ENCODE results near the gene RETREG3. TPM values are rescaled to one million over a fixed set of nuclear protein-coding genes. Genes with fewer than 3 reads are reported as not detected.
A peak's percentile ranks its signal among the peaks of the same experiment; 100 is the strongest.

RETREG3 gene, protein sequence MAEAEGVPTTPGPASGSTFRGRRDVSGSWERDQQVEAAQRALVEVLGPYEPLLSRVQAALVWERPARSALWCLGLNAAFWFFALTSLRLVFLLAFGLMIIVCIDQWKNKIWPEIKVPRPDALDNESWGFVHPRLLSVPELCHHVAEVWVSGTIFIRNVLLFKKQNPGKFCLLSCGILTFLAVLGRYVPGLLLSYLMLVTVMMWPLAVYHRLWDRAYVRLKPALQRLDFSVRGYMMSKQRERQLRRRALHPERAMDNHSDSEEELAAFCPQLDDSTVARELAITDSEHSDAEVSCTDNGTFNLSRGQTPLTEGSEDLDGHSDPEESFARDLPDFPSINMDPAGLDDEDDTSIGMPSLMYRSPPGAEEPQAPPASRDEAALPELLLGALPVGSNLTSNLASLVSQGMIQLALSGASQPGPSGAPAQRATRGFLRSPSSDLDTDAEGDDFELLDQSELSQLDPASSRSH
- 38.2 and 55.8 TPM in 2 replicates for total RNA-seq (2016; rRNA removed; fragmentation: Illumina TruSeq; extraction: Trizol)
- 8.4 and 9.6 TPM in 2 replicates for total RNA-seq (2016; cell fraction: cytosol; rRNA removed; fragmentation: Illumina TruSeq; extraction: Trizol; ENCODE audit: low read depth)
- 35.0 and 57.3 TPM in 2 replicates for total RNA-seq (2016; cell fraction: insoluble cytoplasmic fraction; rRNA removed; fragmentation: Illumina TruSeq; extraction: Trizol)
- total RNA-seq (2016; cell fraction: membrane; rRNA removed; fragmentation: Illumina TruSeq; extraction: Trizol), result 32.3 and 32.6 TPM in 2 replicates
- total RNA-seq (2016; cell fraction: nucleus; rRNA removed; fragmentation: Illumina TruSeq; extraction: Trizol), result 40.1 and 44.2 TPM in 2 replicates
- polyA plus RNA-seq (2011; rRNA removed), result 47.0 and 50.4 TPM in 2 replicates
- 41.2 and 45.8 TPM in 2 replicates for polyA plus RNA-seq (2011; cell fraction: cytosol; rRNA removed)
- polyA plus RNA-seq (2011; cell fraction: nucleus; rRNA removed), result 28.7 and 40.6 TPM in 2 replicates
- polyA plus RNA-seq (2012), result 19.7 and 20.8 TPM in 2 replicates
- 3.6 and 3.7 TPM in 2 replicates for polyA plus RNA-seq (2016; cell fraction: cytosol; fragmentation: Illumina TruSeq; extraction: Trizol; ENCODE audit: low read depth)
- polyA plus RNA-seq (2016; cell fraction: insoluble cytoplasmic fraction; fragmentation: Illumina TruSeq; extraction: Trizol; ENCODE audit: low read depth), result 14.8 and 17.5 TPM in 2 replicates
- 11.7 and 11.9 TPM in 2 replicates for polyA plus RNA-seq (2016; cell fraction: membrane; fragmentation: Illumina TruSeq; extraction: Trizol; ENCODE audit: low read depth)
- polyA plus RNA-seq (2016; cell fraction: nucleus; fragmentation: Illumina TruSeq; extraction: Trizol; ENCODE audit: insufficient read depth, low read depth), result 44.8 and 45.2 TPM in 2 replicates
- polyA minus RNA-seq (2011; rRNA and poly(A)+ RNA removed; ENCODE audit: low replicate concordance), result 119 and 330 TPM in 2 replicates
- polyA minus RNA-seq (2011; cell fraction: cytosol; rRNA and poly(A)+ RNA removed), result 48.1 and 69.1 TPM in 2 replicates
- 31.2 and 43.8 TPM in 2 replicates for polyA minus RNA-seq (2011; cell fraction: nucleus; rRNA and poly(A)+ RNA removed)
- Bru-seq, nascent RNA, result percentile 82 among the genes with signal in this experiment
- BruChase-seq, experiment 1, labeled RNA remaining after a 6-hour chase, result percentile 85 among the genes with signal in this experiment
- percentile 85 among the genes with signal in this experiment for BruChase-seq, experiment 2, labeled RNA remaining after a 2-hour chase
- long read RNA-seq, experiment 1, transcript RETREG3-201 (9 exons, 3,759 nt), result major isoform, 12 of 36 reads
- long read RNA-seq, experiment 1, partial matches to known transcripts, result 4 of 36 reads
- long read RNA-seq, experiment 1, other reads (novel, unspliced or antisense), result 20 of 36 reads
- long read RNA-seq, experiment 2, transcript RETREG3-201 (9 exons, 3,759 nt), result major isoform, 25 of 80 reads
- long read RNA-seq, experiment 2, partial matches to known transcripts, result 4 of 80 reads
- long read RNA-seq, experiment 2, other reads (novel, unspliced or antisense), result 51 of 80 reads

DNA sequence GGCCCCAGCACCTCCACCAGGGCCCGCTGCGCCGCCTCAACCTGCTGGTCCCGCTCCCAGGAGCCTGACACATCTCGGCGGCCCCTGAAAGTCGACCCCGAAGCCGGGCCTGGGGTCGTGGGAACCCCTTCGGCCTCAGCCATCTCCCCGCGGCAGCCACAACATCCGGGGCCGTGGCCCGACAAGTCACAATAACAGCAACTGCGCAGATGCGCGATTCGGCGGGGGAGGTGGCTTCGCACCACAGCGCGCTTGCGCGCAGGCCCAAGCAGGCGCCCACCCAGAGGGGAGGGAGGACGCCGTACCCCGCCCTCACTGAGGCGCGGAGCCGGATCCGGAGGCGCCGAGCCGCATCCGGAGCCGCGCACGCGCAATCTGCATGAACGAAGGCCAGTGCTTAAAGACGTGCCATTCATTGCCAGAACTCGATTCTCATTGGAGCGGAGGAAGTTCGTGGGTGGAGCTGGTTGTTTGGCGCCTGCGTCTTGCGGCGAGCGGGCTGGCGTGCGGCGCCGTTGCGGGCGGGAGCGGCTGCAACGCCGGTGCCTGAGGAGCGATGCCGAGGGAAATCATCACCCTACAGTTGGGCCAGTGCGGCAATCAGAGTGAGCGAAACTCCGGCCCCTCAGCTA lies at the start of gene RETREG3, which contains the start of gene TUBG1:
Gene RETREG3 (minus strand): TSS at position 193 of the 632 bp plus-strand sequence. CDS start 50 bp downstream, at position 143.
Gene TUBG1 (plus strand): TSS at position 502 of the 632 bp plus-strand sequence. CDS start 55 bp downstream, at position 557.
- Histone ChIP-seq H4K20me1 (ENCODE audit: insufficient read depth, low read length) (peaks cover 6% of the 10 kb centered on the region; the same call in 1 of the 2 replicates), H3K9me3 (ENCODE audit: low read length) (no peaks in the 10 kb centered on the region), H3K79me2 (ENCODE audit: insufficient read depth, low read length) (peaks cover 54% of the 10 kb centered on the region), H3K4me1 (ENCODE audit: insufficient read depth, low read length) (peaks cover 59% of the 10 kb centered on the region), H3K36me3 (replicated peaks in 1 of 2; ENCODE audit: control insufficient read depth in 1 of 2, insufficient read depth in 2 of 2, low read length in 2 of 2) (peaks cover 21 to 27% of the 10 kb centered on the region in 2 experiments), H2AFZ (ENCODE audit: low read length) (no peak within 1 kb of the TSS), H3K9ac (ENCODE audit: insufficient read depth, low read depth, low read length) (peak within 1 kb of the TSS; percentile 94), H3K4me3 (replicated peaks in 1 of 3; ENCODE audit: insufficient read depth in 1 of 3, low read depth in 2 of 3, low read length in 3 of 3) (peak within 1 kb of the TSS; percentile 75 to 94 (median 91)), H3K4me2 (ENCODE audit: low read depth, low read length) (peak within 1 kb of the TSS; percentile 91), H3K27me3 (ENCODE audit: control insufficient read depth in 1 of 2, insufficient read depth in 2 of 2, low read length in 2 of 2) (no peaks in the 10 kb centered on the region; a peak in 1 of 5 replicates), H3K27ac (ENCODE audit: extremely low read length, insufficient read depth, low read length) (peak within 1 kb of the TSS; percentile 89)
- peak; percentile 100 for FAIRE-seq
- in situ Hi-C loops (cut with HindIII; ENCODE audit: extremely low pct_ligation_motif_present, low pct_unique_long_range_greater_than_20kb) (no loop called here), intact Hi-C loops (cut with micrococcal nuclease; ENCODE audit: unreplicated experiment) (loop anchor here (2.0 kb wide), 1 partner anchor 70 kb away; no protein-coding TSS in a partner anchor)
- ChIA-PET CTCF (ENCODE audit: low intra/inter-chr PET ratio, low total read pairs) (interaction anchor here (1.4 kb wide), 1 partner anchor 9 kb away, joined by 6 read pairs; no protein-coding TSS in a partner anchor), POLR2A (interaction anchor here (0.8 to 4.0 kb wide), 42 partner anchors 9 to 525 kb away, joined by 3 to 60 read pairs (median 7); partner anchors contain the start of genes BECN1, CCR10, CNTD1 and CNTNAP1)
- WGBS (ENCODE audit: low lambda C conversion rate), result 2% methylated on average over 25 of the region's 66 CpGs
- peak; percentile 89 for ATAC-seq
- DNase-seq (ENCODE audit: low spot score), result peak; percentile 99
- no TSS peak for BruUV-seq (replicated peaks)
- TF ChIP-seq ZNF510 (CRISPR knock-in tag; IDR thresholded peaks at IDR 0.05; ENCODE audit: low read depth) (0 out of 2 replicates have a peak, but pooled peaks have one; percentile 42), ISL2 (CRISPR knock-in tag; IDR thresholded peaks at IDR 0.05) (peak; percentile 60), RBAK (CRISPR knock-in tag; IDR thresholded peaks at IDR 0.05) (0 out of 2 replicates have a peak, but pooled peaks have one; percentile 43)
- TF ChIP-seq, protein P1, sequence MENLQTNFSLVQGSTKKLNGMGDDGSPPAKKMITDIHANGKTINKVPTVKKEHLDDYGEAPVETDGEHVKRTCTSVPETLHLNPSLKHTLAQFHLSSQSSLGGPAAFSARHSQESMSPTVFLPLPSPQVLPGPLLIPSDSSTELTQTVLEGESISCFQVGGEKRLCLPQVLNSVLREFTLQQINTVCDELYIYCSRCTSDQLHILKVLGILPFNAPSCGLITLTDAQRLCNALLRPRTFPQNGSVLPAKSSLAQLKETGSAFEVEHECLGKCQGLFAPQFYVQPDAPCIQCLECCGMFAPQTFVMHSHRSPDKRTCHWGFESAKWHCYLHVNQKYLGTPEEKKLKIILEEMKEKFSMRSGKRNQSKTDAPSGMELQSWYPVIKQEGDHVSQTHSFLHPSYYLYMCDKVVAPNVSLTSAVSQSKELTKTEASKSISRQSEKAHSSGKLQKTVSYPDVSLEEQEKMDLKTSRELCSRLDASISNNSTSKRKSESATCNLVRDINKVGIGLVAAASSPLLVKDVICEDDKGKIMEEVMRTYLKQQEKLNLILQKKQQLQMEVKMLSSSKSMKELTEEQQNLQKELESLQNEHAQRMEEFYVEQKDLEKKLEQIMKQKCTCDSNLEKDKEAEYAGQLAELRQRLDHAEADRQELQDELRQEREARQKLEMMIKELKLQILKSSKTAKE (CRISPR knock-in tag; IDR thresholded peaks at IDR 0.05; ENCODE audit: borderline replicate concordance), result peak; percentile 20; the same call in 1 of the 2 replicates
- TF ChIP-seq, protein P2, sequence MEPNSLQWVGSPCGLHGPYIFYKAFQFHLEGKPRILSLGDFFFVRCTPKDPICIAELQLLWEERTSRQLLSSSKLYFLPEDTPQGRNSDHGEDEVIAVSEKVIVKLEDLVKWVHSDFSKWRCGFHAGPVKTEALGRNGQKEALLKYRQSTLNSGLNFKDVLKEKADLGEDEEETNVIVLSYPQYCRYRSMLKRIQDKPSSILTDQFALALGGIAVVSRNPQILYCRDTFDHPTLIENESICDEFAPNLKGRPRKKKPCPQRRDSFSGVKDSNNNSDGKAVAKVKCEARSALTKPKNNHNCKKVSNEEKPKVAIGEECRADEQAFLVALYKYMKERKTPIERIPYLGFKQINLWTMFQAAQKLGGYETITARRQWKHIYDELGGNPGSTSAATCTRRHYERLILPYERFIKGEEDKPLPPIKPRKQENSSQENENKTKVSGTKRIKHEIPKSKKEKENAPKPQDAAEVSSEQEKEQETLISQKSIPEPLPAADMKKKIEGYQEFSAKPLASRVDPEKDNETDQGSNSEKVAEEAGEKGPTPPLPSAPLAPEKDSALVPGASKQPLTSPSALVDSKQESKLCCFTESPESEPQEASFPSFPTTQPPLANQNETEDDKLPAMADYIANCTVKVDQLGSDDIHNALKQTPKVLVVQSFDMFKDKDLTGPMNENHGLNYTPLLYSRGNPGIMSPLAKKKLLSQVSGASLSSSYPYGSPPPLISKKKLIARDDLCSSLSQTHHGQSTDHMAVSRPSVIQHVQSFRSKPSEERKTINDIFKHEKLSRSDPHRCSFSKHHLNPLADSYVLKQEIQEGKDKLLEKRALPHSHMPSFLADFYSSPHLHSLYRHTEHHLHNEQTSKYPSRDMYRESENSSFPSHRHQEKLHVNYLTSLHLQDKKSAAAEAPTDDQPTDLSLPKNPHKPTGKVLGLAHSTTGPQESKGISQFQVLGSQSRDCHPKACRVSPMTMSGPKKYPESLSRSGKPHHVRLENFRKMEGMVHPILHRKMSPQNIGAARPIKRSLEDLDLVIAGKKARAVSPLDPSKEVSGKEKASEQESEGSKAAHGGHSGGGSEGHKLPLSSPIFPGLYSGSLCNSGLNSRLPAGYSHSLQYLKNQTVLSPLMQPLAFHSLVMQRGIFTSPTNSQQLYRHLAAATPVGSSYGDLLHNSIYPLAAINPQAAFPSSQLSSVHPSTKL (CRISPR knock-in tag; IDR thresholded peaks at IDR 0.05), result peak; percentile 37; the same call in 1 of the 2 replicates
- TF ChIP-seq, protein P3, sequence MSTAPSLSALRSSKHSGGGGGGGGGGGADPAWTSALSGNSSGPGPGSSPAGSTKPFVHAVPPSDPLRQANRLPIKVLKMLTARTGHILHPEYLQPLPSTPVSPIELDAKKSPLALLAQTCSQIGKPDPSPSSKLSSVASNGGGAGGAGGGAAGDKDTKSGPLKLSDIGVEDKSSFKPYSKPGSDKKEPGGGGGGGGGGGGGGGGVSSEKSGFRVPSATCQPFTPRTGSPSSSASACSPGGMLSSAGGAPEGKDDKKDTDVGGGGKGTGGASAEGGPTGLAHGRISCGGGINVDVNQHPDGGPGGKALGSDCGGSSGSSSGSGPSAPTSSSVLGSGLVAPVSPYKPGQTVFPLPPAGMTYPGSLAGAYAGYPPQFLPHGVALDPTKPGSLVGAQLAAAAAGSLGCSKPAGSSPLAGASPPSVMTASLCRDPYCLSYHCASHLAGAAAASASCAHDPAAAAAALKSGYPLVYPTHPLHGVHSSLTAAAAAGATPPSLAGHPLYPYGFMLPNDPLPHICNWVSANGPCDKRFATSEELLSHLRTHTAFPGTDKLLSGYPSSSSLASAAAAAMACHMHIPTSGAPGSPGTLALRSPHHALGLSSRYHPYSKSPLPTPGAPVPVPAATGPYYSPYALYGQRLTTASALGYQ (CRISPR knock-in tag; IDR thresholded peaks at IDR 0.05), result peak; percentile 83

All from HepG2 (cell line).